Upper lobe of left lung (tissue), 6 donors: Measurements from ENCODE around the gene ATP6V1G2. TPM values are rescaled to one million over a fixed set of nuclear protein-coding genes. Genes with fewer than 3 reads are reported as not detected.

Source experiments
- ATAC-seq, 2 donors: fragments of 200-7000 bp; cut with Tn5 transposase; one replicate each; pipeline ENCODE4 v1.9.1; 2022; ENCODE audit warnings: mild to moderate bottlenecking in 2 of 2, moderate library complexity in 2 of 2; ENCODE audit not compliant: low FRiP score in 2 of 2
- DNase-seq, 2 donors: peaks; one replicate each; pipeline ENCODE4 v3.0.0-alpha.2; 2019 to 2020
- H3K27ac ChIP-seq, 4 donors: fragments of 200-600 bp; sonication (generic); one replicate each; pipeline ENCODE4 v1.5.1; 2016 to 2019
- H3K27me3 ChIP-seq, 4 donors: fragments of 200-600 bp; sonication (generic); one replicate each; pipeline ENCODE4 v1.5.1; 2017 to 2019
- H3K36me3 ChIP-seq, 4 donors: fragments of 200-600 bp; sonication (generic); one replicate each; pipeline ENCODE4 v1.5.1; 2016 to 2019
- H3K4me1 ChIP-seq, 4 donors: fragments of 200-600 bp; sonication (generic); one replicate each; pipeline ENCODE4 v1.5.1; 2018 to 2019
- H3K4me3 ChIP-seq, 4 donors: fragments of 200-600 bp; sonication (generic); one replicate each; pipeline ENCODE4 v1.5.1; 2017 to 2019; ENCODE audit warnings: mild to moderate bottlenecking in 2 of 4, moderate library complexity in 1 of 4
- H3K9me3 ChIP-seq, 4 donors: fragments of 200-600 bp; sonication (generic); one replicate each; pipeline ENCODE4 v1.5.1; 2018 to 2019
- EP300 ChIP-seq, 4 donors: sonication (generic); formaldehyde crosslinking; IDR thresholded peaks; one replicate each; pipeline ENCODE4 v1.5.1; 2017; ENCODE audit warnings: antibody characterized with exemption in 4 of 4, control low read depth in 2 of 4
- POLR2A ChIP-seq, 4 donors: fragments of 450-650 bp; IDR thresholded peaks; one replicate each; pipeline ENCODE4 v1.5.1; 2016 to 2017; ENCODE audit warnings: antibody characterized with exemption in 4 of 4, mild to moderate bottlenecking in 2 of 4
- POLR2AphosphoS5 ChIP-seq, 2 donors: sonication (generic); formaldehyde crosslinking; IDR thresholded peaks; one replicate each; pipeline ENCODE4 v1.5.1; 2017; ENCODE audit warnings: antibody characterized with exemption in 2 of 2
- WGBS, 2 donors: methylation state at CpG; one replicate each; pipeline ENCODE4 v1.1.5; 2017 to 2018; 5-methylcytosine and 5-hydroxymethylcytosine counted together
- total RNA-seq, 6 donors: library from RNA; depleted of rRNA in 4 of 6; stranded (reverse); fragments of >200 nt in 4 of 6; gene quantifications; one replicate each; pipeline versions ENCODE4 v1.1.0 to v1.2.1, GENCODE V29; 2016 to 2021
- TF ChIP-seq, protein P1 (sequence below), 6 experiments: fragments of 450-650 bp in 4 of 6; fragments of 200-600 bp in 2 of 6; sonication (generic) in 2 of 6; IDR thresholded peaks; one replicate each; pipeline ENCODE4 v1.5.1; 2016 to 2019; ENCODE audit warnings: antibody characterized with exemption in 6 of 6
- donor health status: DM: no; HTN: no; CAD: no; lungs with moderate emphysema.
- donor health status: DM: no; HTN: yes; CAD: no; lungs with severe emphysema.

ATP6V1G2 gene
- total RNA-seq, 6 donors from 2014 or later, result 0.55 to 2.0 (median 1.1) TPM

- ATAC-seq (no peak), DNase-seq (no peak)
- Histone ChIP-seq H3K4me1 (peaks cover 15 to 20% (median 17%) of the 10 kb centered on the region in 4 donors), H3K4me3 (no peak overlapping the region), H3K27me3 (no peaks in the 10 kb centered on the region), H3K36me3 (no peaks in the 10 kb centered on the region), H3K9me3 (no peaks in the 10 kb centered on the region), H3K27ac (no peak overlapping the region)
- 78 to 82% methylated on average over 3 of the region's 3 CpGs for WGBS, 2 donors
- TF ChIP-seq POLR2A (IDR thresholded peaks at IDR 0.05) (no peak), EP300 (IDR thresholded peaks at IDR 0.05) (no peak), POLR2AphosphoS5 (IDR thresholded peaks at IDR 0.05) (no peak)
- TF ChIP-seq, protein P1, sequence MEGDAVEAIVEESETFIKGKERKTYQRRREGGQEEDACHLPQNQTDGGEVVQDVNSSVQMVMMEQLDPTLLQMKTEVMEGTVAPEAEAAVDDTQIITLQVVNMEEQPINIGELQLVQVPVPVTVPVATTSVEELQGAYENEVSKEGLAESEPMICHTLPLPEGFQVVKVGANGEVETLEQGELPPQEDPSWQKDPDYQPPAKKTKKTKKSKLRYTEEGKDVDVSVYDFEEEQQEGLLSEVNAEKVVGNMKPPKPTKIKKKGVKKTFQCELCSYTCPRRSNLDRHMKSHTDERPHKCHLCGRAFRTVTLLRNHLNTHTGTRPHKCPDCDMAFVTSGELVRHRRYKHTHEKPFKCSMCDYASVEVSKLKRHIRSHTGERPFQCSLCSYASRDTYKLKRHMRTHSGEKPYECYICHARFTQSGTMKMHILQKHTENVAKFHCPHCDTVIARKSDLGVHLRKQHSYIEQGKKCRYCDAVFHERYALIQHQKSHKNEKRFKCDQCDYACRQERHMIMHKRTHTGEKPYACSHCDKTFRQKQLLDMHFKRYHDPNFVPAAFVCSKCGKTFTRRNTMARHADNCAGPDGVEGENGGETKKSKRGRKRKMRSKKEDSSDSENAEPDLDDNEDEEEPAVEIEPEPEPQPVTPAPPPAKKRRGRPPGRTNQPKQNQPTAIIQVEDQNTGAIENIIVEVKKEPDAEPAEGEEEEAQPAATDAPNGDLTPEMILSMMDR (IDR thresholded peaks at IDR 0.05), result no peak
Observed at GRCh38 chr6:31579119-31579505, 32.7 kb upstream of the ATP6V1G2 start.

DNA sequence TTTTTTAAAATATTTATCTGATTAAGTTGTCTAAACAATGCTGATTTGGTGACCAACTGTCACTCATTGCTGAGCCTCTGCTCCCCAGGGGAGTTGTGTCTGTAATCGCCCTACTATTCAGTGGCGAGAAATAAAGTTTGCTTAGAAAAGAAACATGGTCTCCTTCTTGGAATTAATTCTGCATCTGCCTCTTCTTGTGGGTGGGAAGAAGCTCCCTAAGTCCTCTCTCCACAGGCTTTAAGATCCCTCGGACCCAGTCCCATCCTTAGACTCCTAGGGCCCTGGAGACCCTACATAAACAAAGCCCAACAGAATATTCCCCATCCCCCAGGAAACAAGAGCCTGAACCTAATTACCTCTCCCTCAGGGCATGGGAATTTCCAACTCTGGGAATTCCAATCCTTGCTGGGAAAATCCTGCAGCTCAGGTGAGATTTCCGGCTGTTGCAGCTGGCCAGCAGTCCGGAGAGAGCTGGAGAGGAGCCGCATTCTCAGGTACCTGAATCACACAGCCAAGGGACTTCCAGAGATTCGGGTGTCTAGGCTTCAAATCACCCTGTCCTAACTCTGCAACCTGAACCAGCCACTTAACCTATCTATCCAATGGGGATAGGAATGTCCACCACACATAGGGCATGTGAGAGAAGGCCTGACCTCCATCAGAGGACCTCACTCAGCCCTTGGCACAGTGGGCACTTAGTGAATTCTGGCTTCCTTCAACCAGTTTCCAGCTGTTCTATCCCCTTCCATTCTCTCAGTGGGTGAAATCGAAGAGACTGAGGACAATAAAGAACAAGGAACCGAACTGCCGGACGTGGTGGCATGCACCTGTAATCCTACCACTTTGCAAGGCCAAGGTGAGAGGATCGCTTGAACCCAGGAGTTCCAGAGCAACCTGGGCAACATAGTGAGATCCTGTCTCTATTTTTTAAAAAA lies 32.0 kb upstream of the ATP6V1G2 start:
- peaks cover 15 to 20% (median 17%) of the 10 kb centered on the region in 4 donors for H3K4me1 ChIP-seq
- H3K9me3 ChIP-seq, result no peaks in the 10 kb centered on the region
- 85 to 90% methylated on average over 8 to 12 of the region's 12 CpGs for WGBS, 2 donors
- H3K36me3 ChIP-seq, result no peaks in the 10 kb centered on the region
- no peak for ATAC-seq
- no peaks in the 10 kb centered on the region for H3K27me3 ChIP-seq
- TF ChIP-seq POLR2AphosphoS5 (IDR thresholded peaks at IDR 0.05) (no peak), POLR2A (IDR thresholded peaks at IDR 0.05) (no peak), EP300 (IDR thresholded peaks at IDR 0.05) (no peak)
- TF ChIP-seq, protein P1 (IDR thresholded peaks at IDR 0.05), result no peak
- H3K27ac ChIP-seq, result no peak overlapping the region
- H3K4me3 ChIP-seq, result no peak overlapping the region
- no peak for DNase-seq

- ATAC-seq, result no peak
- H3K36me3 ChIP-seq, result no peaks in the 10 kb centered on the region
- peak overlapping the region in 1 of 4 donors; percentile 53 for H3K4me3 ChIP-seq
- H3K4me1 ChIP-seq, result peaks cover 14 to 18% (median 16%) of the 10 kb centered on the region in 4 donors
- no peaks in the 10 kb centered on the region for H3K9me3 ChIP-seq
- DNase-seq, result no peak
- H3K27me3 ChIP-seq, result no peaks in the 10 kb centered on the region
- TF ChIP-seq EP300 (IDR thresholded peaks at IDR 0.05), result no peak
- no peak for TF ChIP-seq POLR2A (IDR thresholded peaks at IDR 0.05)
- no peak for TF ChIP-seq POLR2AphosphoS5 (IDR thresholded peaks at IDR 0.05)
- TF ChIP-seq, protein P1 (IDR thresholded peaks at IDR 0.05), result no peak
- H3K27ac ChIP-seq, result no peak overlapping the region
- WGBS, 2 donors, result 82 to 95% methylated on average over 3 of the region's 3 CpGs
Observed at GRCh38 chr6:31577579-31577966, 31.2 kb upstream of the ATP6V1G2 start.

- peak in 1 of 2 donors; percentile 43 for DNase-seq
- WGBS, 2 donors, result 81 to 88% methylated on average over 19 of the region's 19 CpGs
Observed at GRCh38 chr6:31576897-31577578, 30.6 kb upstream of the ATP6V1G2 start.

More at GRCh38 chr6:31576897-31577578, 30.6 kb upstream of the ATP6V1G2 start:
- Histone ChIP-seq H3K27me3 (no peaks in the 10 kb centered on the region), H3K4me3 (peak overlapping the region in 2 of 4 donors; percentile 43 to 53), H3K4me1 (peaks cover 9 to 13% (median 11%) of the 10 kb centered on the region in 4 donors), H3K36me3 (no peaks in the 10 kb centered on the region), H3K27ac (peak overlapping the region in 3 of 4 donors; percentile 10 to 61 (median 23)), H3K9me3 (no peaks in the 10 kb centered on the region)
- ATAC-seq, result no peak
- TF ChIP-seq POLR2AphosphoS5 (IDR thresholded peaks at IDR 0.05) (peak in 1 of 2 donors; percentile 24), POLR2A (IDR thresholded peaks at IDR 0.05) (peak in 1 of 4 donors; percentile 13), EP300 (IDR thresholded peaks at IDR 0.05) (no peak)
- TF ChIP-seq, protein P1 (IDR thresholded peaks at IDR 0.05), result no peak
